Lower leg skin (tissue), 4 donors: ENCODE results near the gene RPN1. TPM values are rescaled to one million over a fixed set of nuclear protein-coding genes. Genes with fewer than 3 reads are reported as not detected.

Experiments
- DNase-seq, 2 donors: peaks; one replicate each; pipeline ENCODE4 v3.0.0-alpha.2; 2019; ENCODE audit warnings: low spot score in 2 of 2
- H3K4me3 ChIP-seq: fragments of 200-600 bp; sonication (generic); 2 replicates; pipeline ENCODE4 v1.5.1; 2017; ENCODE audit warnings: mild to moderate bottlenecking, low read depth; ENCODE audit not compliant: poor library complexity, severe bottlenecking
- CTCF ChIP-seq, 3 donors: fragments of 450-650 bp; IDR thresholded peaks; one replicate each; pipeline ENCODE4 v1.5.1; 2016; ENCODE audit warnings: antibody characterized with exemption in 3 of 3, mild to moderate bottlenecking in 3 of 3, moderate library complexity in 2 of 3
- POLR2A ChIP-seq, 2 donors: fragments of 450-650 bp; IDR thresholded peaks; one replicate each; pipeline ENCODE4 v1.6.1; 2016 to 2017; ENCODE audit warnings: antibody characterized with exemption in 2 of 2, mild to moderate bottlenecking in 1 of 2, moderate library complexity in 1 of 2
- WGBS, 2 donors: methylation state at CpG; one replicate each; pipeline ENCODE4 v1.1.5; 2018; 5-methylcytosine and 5-hydroxymethylcytosine counted together
- intact Hi-C: fragments of 100-400 bp; cut with DNase I; formaldehyde crosslinking; loops from one replicate; pipeline ENCODE4 v1.15.0; 2023; ENCODE audit warnings: low total_unique reads
- total RNA-seq, 4 donors: library from RNA; depleted of rRNA; stranded (reverse); fragments of >200 nt; gene quantifications; one replicate each; pipeline ENCODE4 v1.1.0, GENCODE V29; 2016

Gene RPN1
- total RNA-seq, 4 donors from 2014 or later = 99.9 to 173 (median 141) TPM

GRCh38 chr3:128603811-128604775 is 46.5 kb downstream of the RPN1 start:
- H3K4me3 ChIP-seq = no peak overlapping the region
- DNase-seq = no peak
- WGBS, 2 donors = 81 to 85% methylated on average over 18 to 20 of the region's 20 CpGs
- intact Hi-C loops = loop anchor here (10.0 kb wide), 1 partner anchor 519 kb away; no protein-coding TSS in a partner anchor
- TF ChIP-seq POLR2A (IDR thresholded peaks at IDR 0.05) = no peak
- TF ChIP-seq CTCF (IDR thresholded peaks at IDR 0.05) = no peak

GRCh38 chr3:128603313-128603712 is 47.3 kb downstream of the RPN1 start:
- intact Hi-C loops = loop anchor here (10.0 kb wide), 1 partner anchor 519 kb away; no protein-coding TSS in a partner anchor
- TF ChIP-seq CTCF (IDR thresholded peaks at IDR 0.05) (no peak), POLR2A (IDR thresholded peaks at IDR 0.05) (no peak)
- H3K4me3 ChIP-seq = no peak overlapping the region
- DNase-seq = no peak
- 90 to 94% methylated on average over 7 to 8 of the region's 8 CpGs for WGBS, 2 donors

GRCh38 chr3:128598884-128599664 is 51.5 kb downstream of the RPN1 start:
- H3K4me3 ChIP-seq = no peak overlapping the region
- intact Hi-C loops = no loop called here
- TF ChIP-seq CTCF (IDR thresholded peaks at IDR 0.05) (no peak), POLR2A (IDR thresholded peaks at IDR 0.05) (no peak)
- WGBS, 2 donors = 79 to 87% methylated on average over 18 of the region's 18 CpGs
- DNase-seq = no peak

- 87 to 89% methylated on average over 6 of the region's 6 CpGs for WGBS, 2 donors
- TF ChIP-seq CTCF (IDR thresholded peaks at IDR 0.05) (no peak), POLR2A (IDR thresholded peaks at IDR 0.05) (no peak)
- H3K4me3 ChIP-seq = no peak overlapping the region
- intact Hi-C loops = no loop called here
- no peak for DNase-seq
These were observed 52.7 kb downstream of the RPN1 start for GRCh38 chr3:128597900-128598299.

GRCh38 chr3:128592864-128593263 is 57.8 kb downstream of the RPN1 start:
- WGBS, 2 donors = 81 to 82% methylated on average over 4 of the region's 4 CpGs
- no peak for DNase-seq
- intact Hi-C loops = no loop called here
- TF ChIP-seq POLR2A (IDR thresholded peaks at IDR 0.05) = no peak
- no peak for TF ChIP-seq CTCF (IDR thresholded peaks at IDR 0.05)
- H3K4me3 ChIP-seq = no peak overlapping the region
